HFF-Myc (cell line): ENCODE data around the gene ART5.

ENCODE experiments used
- DNase-seq: peaks from one replicate; pipeline ENCODE4 v3.0.0-alpha.2; 2011; ENCODE audit warnings: low read depth; ENCODE audit errors: extremely low read depth
- H3K4me3 ChIP-seq: replicated peaks from 2 replicates; pipeline ENCODE4 v1.5.1; 2011; ENCODE audit warnings: low read depth, mild to moderate bottlenecking, control low read depth, low read length
- TF ChIP-seq, protein P1 (sequence below): IDR thresholded peaks from 2 replicates; pipeline ENCODE4 v1.5.1; 2012; ENCODE audit warnings: mild to moderate bottlenecking, low read depth, low read length, control low read depth; ENCODE audit errors: missing control alignments

The ART5 gene

DNA sequence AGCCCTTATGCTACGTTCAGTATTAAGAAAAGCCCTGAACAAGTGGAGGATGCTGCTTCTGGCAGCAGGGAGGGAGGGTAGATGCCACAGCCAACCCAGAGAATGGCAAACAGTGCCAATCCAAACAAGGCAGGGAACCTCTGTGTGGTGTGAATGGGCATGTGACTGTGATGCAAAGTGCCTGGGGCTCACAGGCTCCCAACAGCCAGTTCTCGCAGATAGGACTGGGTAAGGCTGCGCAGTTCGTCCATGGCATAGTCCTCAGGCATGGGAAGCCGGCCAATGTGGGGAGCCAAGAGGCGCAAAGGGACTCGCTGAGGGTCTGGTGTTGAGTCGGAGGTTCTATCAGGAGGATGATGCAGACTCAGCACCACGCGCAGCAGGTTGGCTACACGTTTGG is 34.2 kb upstream of the ART5 start:
- TF ChIP-seq, protein P1, sequence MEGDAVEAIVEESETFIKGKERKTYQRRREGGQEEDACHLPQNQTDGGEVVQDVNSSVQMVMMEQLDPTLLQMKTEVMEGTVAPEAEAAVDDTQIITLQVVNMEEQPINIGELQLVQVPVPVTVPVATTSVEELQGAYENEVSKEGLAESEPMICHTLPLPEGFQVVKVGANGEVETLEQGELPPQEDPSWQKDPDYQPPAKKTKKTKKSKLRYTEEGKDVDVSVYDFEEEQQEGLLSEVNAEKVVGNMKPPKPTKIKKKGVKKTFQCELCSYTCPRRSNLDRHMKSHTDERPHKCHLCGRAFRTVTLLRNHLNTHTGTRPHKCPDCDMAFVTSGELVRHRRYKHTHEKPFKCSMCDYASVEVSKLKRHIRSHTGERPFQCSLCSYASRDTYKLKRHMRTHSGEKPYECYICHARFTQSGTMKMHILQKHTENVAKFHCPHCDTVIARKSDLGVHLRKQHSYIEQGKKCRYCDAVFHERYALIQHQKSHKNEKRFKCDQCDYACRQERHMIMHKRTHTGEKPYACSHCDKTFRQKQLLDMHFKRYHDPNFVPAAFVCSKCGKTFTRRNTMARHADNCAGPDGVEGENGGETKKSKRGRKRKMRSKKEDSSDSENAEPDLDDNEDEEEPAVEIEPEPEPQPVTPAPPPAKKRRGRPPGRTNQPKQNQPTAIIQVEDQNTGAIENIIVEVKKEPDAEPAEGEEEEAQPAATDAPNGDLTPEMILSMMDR = no peak
- DNase-seq = no peak
- H3K4me3 ChIP-seq = no peak overlapping the region

GRCh38 chr11:3674189-3674588 is 32.4 kb upstream of the ART5 start:
- no peak overlapping the region for H3K4me3 ChIP-seq
- DNase-seq = no peak
- TF ChIP-seq, protein P1 = no peak

GRCh38 chr11:3671334-3672254 is 29.8 kb upstream of the ART5 start, which contains the start of gene CHRNA10:
TSS of gene CHRNA10 (minus strand) at chr11:3671384. CDS start at chr11:3671312, 72 bp downstream.
- no peak within 1 kb of the TSS for H3K4me3 ChIP-seq
- DNase-seq = no peak
- TF ChIP-seq, protein P1 = no peak

- DNase-seq = no peak
- TF ChIP-seq, protein P1 = no peak
- no peak overlapping the region for H3K4me3 ChIP-seq
Measured at GRCh38 chr11:3669742-3670183, 28.0 kb upstream of the ART5 start.

DNA sequence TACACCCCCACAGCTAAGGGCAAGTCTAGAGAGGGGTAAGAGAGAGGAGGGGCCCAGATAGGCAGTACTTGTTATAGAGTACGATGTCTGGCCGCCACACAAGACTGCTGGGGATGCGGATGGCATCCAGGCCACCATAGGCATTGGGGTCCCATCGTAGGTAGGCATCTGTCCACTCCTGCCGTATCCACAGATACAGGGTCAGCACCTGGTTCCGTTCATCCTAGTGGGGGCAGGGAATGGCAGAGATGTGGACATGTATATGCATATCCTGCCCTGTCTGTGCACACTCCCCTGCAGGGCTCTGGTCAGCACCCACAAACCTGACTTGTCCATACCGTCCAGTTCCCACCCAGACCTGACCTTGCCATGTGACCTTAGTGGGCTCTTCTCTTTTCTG is 27.3 kb upstream of the ART5 start:
- H3K4me3 ChIP-seq = no peak overlapping the region
- TF ChIP-seq, protein P1 = no peak
- DNase-seq = no peak

- no peak overlapping the region for H3K4me3 ChIP-seq
- TF ChIP-seq, protein P1 = no peak
- no peak for DNase-seq
Measured at GRCh38 chr11:3667149-3668035, 25.6 kb upstream of the ART5 start.
